ES-I3 (cell line): ENCODE data around the gene ALKBH1.
"Not testable (repeated sequence)": the region's sequence is repeated elsewhere in the genome, so short reads cannot be mapped to it uniquely, and the experiment has no call there.

Experiments
- H3K36me3 ChIP-seq: 2 replicates; pipeline ENCODE4 v1.6.1; 2013; ENCODE audit warnings: mild to moderate bottlenecking, low read length, control low read depth, moderate library complexity; ENCODE audit not compliant: insufficient read depth
- H3K4me1 ChIP-seq: 2 replicates; pipeline ENCODE4 v1.6.1; 2013; ENCODE audit warnings: mild to moderate bottlenecking, control low read depth, low read length; ENCODE audit not compliant: insufficient read depth
- H3K9ac ChIP-seq: 2 replicates; pipeline ENCODE4 v1.6.1; 2013; ENCODE audit warnings: low read depth, mild to moderate bottlenecking, low read length, moderate library complexity
- H3K9me3 ChIP-seq: 2 replicates; pipeline ENCODE4 v1.6.1; 2013; ENCODE audit warnings: mild to moderate bottlenecking, low read length, moderate library complexity; ENCODE audit not compliant: control insufficient read depth, insufficient read depth

ALKBH1 gene

GRCh38 chr14:77707724-77708408 lies at the start of gene ALKBH1, which contains the start of gene SLIRP:
TSS of gene ALKBH1 (minus strand) at chr14:77708023. CDS start at chr14:77708004, 19 bp downstream.
TSS of gene SLIRP (plus strand) at chr14:77708103. CDS start at chr14:77708112, 9 bp downstream.
- Histone ChIP-seq H3K9me3 (no peaks in the 10 kb centered on the region), H3K4me1 (peaks cover 8% of the 10 kb centered on the region), H3K36me3 (peaks cover 25% of the 10 kb centered on the region)

GRCh38 chr14:77752799-77753516 lies 45.1 kb upstream of the ALKBH1 start:
- Histone ChIP-seq H3K36me3 (peaks cover 16% of the 10 kb centered on the region), H3K9me3 (no peaks in the 10 kb centered on the region), H3K9ac (no peak overlapping the region), H3K4me1 (no peaks in the 10 kb centered on the region)

More at GRCh38 chr14:77707724-77708408, at the start of gene ALKBH1, which contains the start of gene SLIRP:
- H3K9ac ChIP-seq, result peak within 1 kb of the TSS; percentile 80

GRCh38 chr14:77752266-77752665 lies 44.4 kb upstream of the ALKBH1 start:
- Histone ChIP-seq H3K9ac (no peak overlapping the region), H3K9me3 (no peaks in the 10 kb centered on the region), H3K36me3 (peaks cover 16% of the 10 kb centered on the region), H3K4me1 (no peaks in the 10 kb centered on the region)

- H3K4me1 ChIP-seq, H3K9ac ChIP-seq, H3K9me3 ChIP-seq: not testable (repeated sequence)
- peaks cover 22% of the 10 kb centered on the region for H3K36me3 ChIP-seq
Observed at GRCh38 chr14:77747425-77747824, 39.6 kb upstream of the ALKBH1 start.

- H3K9ac ChIP-seq, result no peak overlapping the region
- peaks cover 22% of the 10 kb centered on the region for H3K36me3 ChIP-seq
- H3K4me1 ChIP-seq, result no peaks in the 10 kb centered on the region
- H3K9me3 ChIP-seq, result no peaks in the 10 kb centered on the region
Observed at GRCh38 chr14:77746064-77746702, 38.4 kb upstream of the ALKBH1 start.

GRCh38 chr14:77741438-77741837 lies 33.6 kb upstream of the ALKBH1 start:
- peaks cover 15% of the 10 kb centered on the region for H3K36me3 ChIP-seq
- H3K9ac ChIP-seq, result no peak overlapping the region
- no peaks in the 10 kb centered on the region for H3K4me1 ChIP-seq
- no peaks in the 10 kb centered on the region for H3K9me3 ChIP-seq

- H3K36me3 ChIP-seq, result peaks cover 7% of the 10 kb centered on the region
Observed at GRCh38 chr14:77738559-77739250, 30.9 kb upstream of the ALKBH1 start.

GRCh38 chr14:77730976-77731497 lies 23.2 kb upstream of the ALKBH1 start:
- H3K9me3 ChIP-seq, result no peaks in the 10 kb centered on the region
- H3K4me1 ChIP-seq, result no peaks in the 10 kb centered on the region
- peaks cover 20% of the 10 kb centered on the region for H3K36me3 ChIP-seq
- no peak overlapping the region for H3K9ac ChIP-seq

More at GRCh38 chr14:77738559-77739250, 30.9 kb upstream of the ALKBH1 start:
- Histone ChIP-seq H3K4me1 (no peaks in the 10 kb centered on the region), H3K9ac (no peak overlapping the region), H3K9me3 (no peaks in the 10 kb centered on the region)

- Histone ChIP-seq H3K9ac (no peak overlapping the region), H3K9me3 (0 out of 2 replicates have a peak, but pooled peaks cover 4% of the 10 kb centered on the region), H3K4me1 (no peaks in the 10 kb centered on the region), H3K36me3 (peaks cover 30% of the 10 kb centered on the region)
Observed at GRCh38 chr14:77722301-77722700, 14.5 kb upstream of the ALKBH1 start.

GRCh38 chr14:77721437-77721836 lies 13.6 kb upstream of the ALKBH1 start:
- H3K36me3 ChIP-seq, result peaks cover 34% of the 10 kb centered on the region

GRCh38 chr14:77717608-77718305 lies 9.9 kb upstream of the ALKBH1 start:
- 0 out of 2 replicates have a peak, but pooled peaks cover 4% of the 10 kb centered on the region for H3K9me3 ChIP-seq
- H3K9ac ChIP-seq, result no peak overlapping the region
- H3K36me3 ChIP-seq, result peaks cover 43% of the 10 kb centered on the region
- H3K4me1 ChIP-seq, result no peaks in the 10 kb centered on the region

More at GRCh38 chr14:77721437-77721836, 13.6 kb upstream of the ALKBH1 start:
- Histone ChIP-seq H3K9ac (no peak overlapping the region), H3K4me1 (no peaks in the 10 kb centered on the region), H3K9me3 (0 out of 2 replicates have a peak, but pooled peaks cover 4% of the 10 kb centered on the region)

- H3K36me3 ChIP-seq, result peaks cover 50% of the 10 kb centered on the region
- H3K9ac ChIP-seq, result no peak overlapping the region
- H3K4me1 ChIP-seq, result no peaks in the 10 kb centered on the region; the same call in 1 of the 2 replicates
- H3K9me3 ChIP-seq, result 0 out of 2 replicates have a peak, but pooled peaks cover 2% of the 10 kb centered on the region
Observed at GRCh38 chr14:77714926-77715325, 7.1 kb upstream of the ALKBH1 start.

- H3K36me3 ChIP-seq, result peaks cover 26% of the 10 kb centered on the region
- no peaks in the 10 kb centered on the region for H3K9me3 ChIP-seq
- H3K4me1 ChIP-seq, result peaks cover 8% of the 10 kb centered on the region
- H3K9ac ChIP-seq, result no peak overlapping the region
Observed at GRCh38 chr14:77710364-77710763, 2.5 kb upstream of the ALKBH1 start.
